ENCODE measurements around the gene AP1AR. TPM values are rescaled to one million over a fixed set of nuclear protein-coding genes. Genes with fewer than 3 reads are reported as not detected.

The AP1AR gene
- total RNA-seq, 1 experiment from 2014 or later = 30.8 TPM

- Mint-ChIP-seq H3K4me3 (ENCODE audit: low read depth, unreplicated experiment) (no peak overlapping the region), H3K36me3 (ENCODE audit: insufficient read depth, unreplicated experiment) (no peaks in the 10 kb centered on the region), H3K9me3 (ENCODE audit: low read depth, unreplicated experiment) (no peaks in the 10 kb centered on the region), H3K27me3 (ENCODE audit: unreplicated experiment) (no peaks in the 10 kb centered on the region), H3K4me1 (ENCODE audit: low read depth, unreplicated experiment) (peaks cover 9% of the 10 kb centered on the region), H3K27ac (ENCODE audit: unreplicated experiment) (no peak overlapping the region)
- BruUV-seq (replicated peaks) = no TSS peak
- no peak for TF ChIP-seq CTCF (IDR thresholded peaks at IDR 0.05; ENCODE audit: unreplicated experiment)
- CTCF ChIA-PET = interaction anchor here (1.0 kb wide), 1 partner anchor 114 kb away, joined by 4 read pairs; no protein-coding TSS in a partner anchor
- DNase-seq = no peak
- intact Hi-C loops (cut with micrococcal nuclease; ENCODE audit: unreplicated experiment) = loop anchor here (1.0 kb wide), 1 partner anchor 21 kb away; no protein-coding TSS in a partner anchor
Measured at GRCh38 chr4:112213856-112214255, 17.7 kb upstream of the AP1AR start.

GRCh38 chr4:112214390-112215264, 17.0 kb upstream of the AP1AR start:
- no peak overlapping the region for H3K27ac Mint-ChIP-seq (ENCODE audit: unreplicated experiment)
- no peak for DNase-seq
- CTCF ChIA-PET = interaction anchor here (0.6 to 1.0 kb wide), 2 partner anchors 106 to 115 kb away, joined by 4 read pairs; no protein-coding TSS in a partner anchor
- peaks cover 9% of the 10 kb centered on the region for H3K4me1 Mint-ChIP-seq (ENCODE audit: low read depth, unreplicated experiment)
- intact Hi-C loops (cut with micrococcal nuclease; ENCODE audit: unreplicated experiment) = loop anchor here (1.0 kb wide), 1 partner anchor 21 kb away; no protein-coding TSS in a partner anchor
- peak; percentile 21 for TF ChIP-seq CTCF (IDR thresholded peaks at IDR 0.05; ENCODE audit: unreplicated experiment)
- BruUV-seq (replicated peaks) = no TSS peak
- no peaks in the 10 kb centered on the region for H3K27me3 Mint-ChIP-seq (ENCODE audit: unreplicated experiment)
- no peaks in the 10 kb centered on the region for H3K36me3 Mint-ChIP-seq (ENCODE audit: insufficient read depth, unreplicated experiment)
- no peak overlapping the region for H3K4me3 Mint-ChIP-seq (ENCODE audit: low read depth, unreplicated experiment)
- H3K9me3 Mint-ChIP-seq (ENCODE audit: low read depth, unreplicated experiment) = no peaks in the 10 kb centered on the region

- Mint-ChIP-seq H3K27me3 (ENCODE audit: unreplicated experiment) (no peaks in the 10 kb centered on the region), H3K27ac (ENCODE audit: unreplicated experiment) (no peak overlapping the region), H3K36me3 (ENCODE audit: insufficient read depth, unreplicated experiment) (no peaks in the 10 kb centered on the region), H3K4me3 (ENCODE audit: low read depth, unreplicated experiment) (no peak overlapping the region), H3K4me1 (ENCODE audit: low read depth, unreplicated experiment) (peaks cover under 1% of the 10 kb centered on the region), H3K9me3 (ENCODE audit: low read depth, unreplicated experiment) (no peaks in the 10 kb centered on the region)
- no peak for DNase-seq
- BruUV-seq (replicated peaks) = no TSS peak
- no peak for TF ChIP-seq CTCF (IDR thresholded peaks at IDR 0.05; ENCODE audit: unreplicated experiment)
- intact Hi-C loops (cut with micrococcal nuclease; ENCODE audit: unreplicated experiment) = no loop called here
- CTCF ChIA-PET = interaction anchor here (0.8 kb wide), 1 partner anchor 120 kb away, joined by 3 read pairs; no protein-coding TSS in a partner anchor
Measured at GRCh38 chr4:112219826-112220366, 11.7 kb upstream of the AP1AR start.

- BruUV-seq (replicated peaks) = no TSS peak
- intact Hi-C loops (cut with micrococcal nuclease; ENCODE audit: unreplicated experiment) = no loop called here
- H3K9me3 Mint-ChIP-seq (ENCODE audit: low read depth, unreplicated experiment) = no peaks in the 10 kb centered on the region
- no peaks in the 10 kb centered on the region for H3K4me1 Mint-ChIP-seq (ENCODE audit: low read depth, unreplicated experiment)
- no peak for TF ChIP-seq CTCF (IDR thresholded peaks at IDR 0.05; ENCODE audit: unreplicated experiment)
- CTCF ChIA-PET = no interaction called here
- no peak overlapping the region for H3K4me3 Mint-ChIP-seq (ENCODE audit: low read depth, unreplicated experiment)
- no peaks in the 10 kb centered on the region for H3K36me3 Mint-ChIP-seq (ENCODE audit: insufficient read depth, unreplicated experiment)
- no peak overlapping the region for H3K27ac Mint-ChIP-seq (ENCODE audit: unreplicated experiment)
- no peak for DNase-seq
- H3K27me3 Mint-ChIP-seq (ENCODE audit: unreplicated experiment) = no peaks in the 10 kb centered on the region
Measured at GRCh38 chr4:112222219-112222955, 9.2 kb upstream of the AP1AR start.

Measured in Calu3 (cell line).